Hepatocyte (in vitro differentiated cells): Measurements from ENCODE around the gene TANC1. TPM values are rescaled to one million over a fixed set of nuclear protein-coding genes. Genes with fewer than 3 reads are reported as not detected.

Experiments
- DNase-seq: peaks from one replicate; pipeline ENCODE4 v3.0.0-alpha.2; 2016; ENCODE audit warnings: low spot score
- H2AFZ ChIP-seq: fragments of 200-600 bp; sonication (generic); 2 replicates; pipeline ENCODE4 v1.6.0; 2016; ENCODE audit warnings: antibody characterized with exemption, mild to moderate bottlenecking
- H3K27ac ChIP-seq: fragments of 200-600 bp; sonication (generic); 2 replicates; pipeline ENCODE4 v1.5.1; 2016; ENCODE audit warnings: mild to moderate bottlenecking
- H3K27me3 ChIP-seq: fragments of 200-600 bp; sonication (generic); 2 replicates; pipeline ENCODE4 v1.6.1; 2016
- H3K36me3 ChIP-seq: fragments of 200-600 bp; sonication (generic); replicated peaks from 2 replicates; pipeline ENCODE4 v1.5.1; 2016; ENCODE audit warnings: low read depth; ENCODE audit not compliant: insufficient read depth
- H3K4me1 ChIP-seq: fragments of 200-600 bp; sonication (generic); 2 replicates; pipeline ENCODE4 v1.5.1; 2016; ENCODE audit warnings: mild to moderate bottlenecking, moderate library complexity; ENCODE audit not compliant: insufficient read depth
- H3K4me2 ChIP-seq: fragments of 200-600 bp; sonication (generic); 2 replicates; pipeline ENCODE4 v1.6.0; 2016
- H3K4me3 ChIP-seq: fragments of 200-600 bp; sonication (generic); 2 replicates; pipeline ENCODE4 v1.5.1; 2016; ENCODE audit warnings: mild to moderate bottlenecking
- H3K79me2 ChIP-seq: fragments of 200-600 bp; sonication (generic); 2 replicates; pipeline ENCODE4 v1.6.0; 2017; ENCODE audit warnings: mild to moderate bottlenecking
- H3K9me2 ChIP-seq: fragments of 200-600 bp; sonication (generic); replicated peaks from 2 replicates; pipeline ENCODE4 v1.6.0; 2017; ENCODE audit warnings: mild to moderate bottlenecking; ENCODE audit not compliant: insufficient read depth
- H3K9me3 ChIP-seq: fragments of 200-600 bp; sonication (generic); 2 replicates; pipeline ENCODE4 v1.5.1; 2016; ENCODE audit warnings: low read depth, mild to moderate bottlenecking
- H4K20me1 ChIP-seq: fragments of 200-600 bp; sonication (generic); 2 replicates; pipeline ENCODE4 v1.6.0; 2016; ENCODE audit warnings: mild to moderate bottlenecking; ENCODE audit not compliant: insufficient read depth, poor library complexity, severe bottlenecking
- EZH2 ChIP-seq: fragments of 200-600 bp; sonication (generic); IDR thresholded peaks from 2 replicates; pipeline ENCODE4 v1.6.1; 2016; ENCODE audit warnings: antibody characterized with exemption, mild to moderate bottlenecking, borderline replicate concordance
- EZH2phosphoT487 ChIP-seq: fragments of 200-600 bp; sonication (generic); IDR thresholded peaks from one replicate; pipeline ENCODE4 v1.6.1; 2018; ENCODE audit warnings: antibody characterized with exemption, mild to moderate bottlenecking, low read depth, moderate library complexity; ENCODE audit not compliant: unreplicated experiment, severe bottlenecking
- WGBS: methylation state at CpG from one replicate; pipeline ENCODE4 v1.1.6; 2016; ENCODE audit warnings: low lambda C conversion rate; ENCODE audit errors: missing lambda C conversion rate; 5-methylcytosine and 5-hydroxymethylcytosine counted together
- polyA plus RNA-seq: library from polyadenylated mRNA; unstranded; fragments of >200 nt; fragmentation: Nextera tagmentation; extraction: Ambion mirVana; gene quantifications from 2 replicates; pipeline ENCODE4 v1.2.1, GENCODE V29; 2016
- total RNA-seq: library from RNA; depleted of rRNA; stranded (reverse); fragments of >200 nt; gene quantifications from 2 replicates; pipeline ENCODE4 v1.2.3, GENCODE V29; 2014
- TF ChIP-seq, protein P1 (sequence below): fragments of 200-600 bp; sonication (generic); IDR thresholded peaks from 2 replicates; pipeline ENCODE4 v1.5.1; 2016; ENCODE audit warnings: antibody characterized with exemption, mild to moderate bottlenecking; ENCODE audit not compliant: poor library complexity

TANC1 gene
- total and polyA plus RNA-seq, 2 experiments from 2014 or later, result 8.3 to 18.5 TPM

DNA sequence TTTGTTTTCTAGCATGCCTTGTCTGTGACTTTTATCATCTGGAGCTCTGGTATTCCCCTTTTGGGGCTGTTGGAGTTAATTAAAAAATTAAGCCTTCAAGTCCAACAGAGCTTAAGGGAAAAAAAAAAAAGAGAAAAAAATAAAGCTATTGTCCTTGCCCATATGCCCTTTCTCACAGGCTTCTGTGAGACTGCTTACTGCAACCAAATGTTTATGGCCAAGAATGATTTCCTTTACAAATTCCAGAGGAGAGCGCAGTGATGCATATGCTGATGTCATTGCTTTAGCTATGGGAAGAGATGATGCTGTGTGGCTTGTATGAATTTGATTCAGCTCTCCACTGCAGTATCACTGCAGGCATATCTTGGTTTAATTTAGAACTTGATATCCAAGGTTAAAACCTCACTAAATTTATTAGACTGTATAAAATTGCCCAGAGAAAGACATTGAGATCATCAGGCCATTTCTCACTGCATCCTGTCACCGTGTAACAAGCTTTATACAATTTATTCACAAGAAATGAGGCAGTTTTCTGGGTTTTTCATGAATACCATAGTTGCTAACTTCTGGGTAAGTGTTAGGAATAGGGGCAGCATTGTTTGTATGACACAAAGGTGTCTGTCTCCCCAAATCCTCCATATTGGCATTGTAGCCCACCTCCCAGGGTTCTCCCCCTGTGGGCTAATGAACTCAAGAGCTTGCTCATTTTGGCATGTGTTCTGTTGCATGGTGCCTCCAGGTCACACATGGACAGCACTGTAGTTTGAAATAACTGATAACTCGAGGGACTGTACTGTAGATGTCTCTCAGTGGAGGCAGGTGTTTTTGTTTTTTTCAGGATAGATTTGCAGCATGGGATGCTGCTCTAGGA, 85.0 kb downstream of the TANC1 start:
- Histone ChIP-seq H3K36me3 (no peaks in the 10 kb centered on the region), H2AFZ (no peak overlapping the region), H3K27ac (no peak overlapping the region), H3K27me3 (no peaks in the 10 kb centered on the region), H3K9me3 (no peaks in the 10 kb centered on the region), H3K4me2 (no peak overlapping the region), H3K4me1 (peaks cover 15% of the 10 kb centered on the region), H3K79me2 (peaks cover 75% of the 10 kb centered on the region), H3K4me3 (no peak overlapping the region), H3K9me2 (no peaks in the 10 kb centered on the region), H4K20me1 (peaks cover 5% of the 10 kb centered on the region)
- no peak for DNase-seq
- WGBS, result 89% methylated on average over 3 of the region's 3 CpGs
- TF ChIP-seq EZH2phosphoT487 (no peak), EZH2 (no peak)
- TF ChIP-seq, protein P1, sequence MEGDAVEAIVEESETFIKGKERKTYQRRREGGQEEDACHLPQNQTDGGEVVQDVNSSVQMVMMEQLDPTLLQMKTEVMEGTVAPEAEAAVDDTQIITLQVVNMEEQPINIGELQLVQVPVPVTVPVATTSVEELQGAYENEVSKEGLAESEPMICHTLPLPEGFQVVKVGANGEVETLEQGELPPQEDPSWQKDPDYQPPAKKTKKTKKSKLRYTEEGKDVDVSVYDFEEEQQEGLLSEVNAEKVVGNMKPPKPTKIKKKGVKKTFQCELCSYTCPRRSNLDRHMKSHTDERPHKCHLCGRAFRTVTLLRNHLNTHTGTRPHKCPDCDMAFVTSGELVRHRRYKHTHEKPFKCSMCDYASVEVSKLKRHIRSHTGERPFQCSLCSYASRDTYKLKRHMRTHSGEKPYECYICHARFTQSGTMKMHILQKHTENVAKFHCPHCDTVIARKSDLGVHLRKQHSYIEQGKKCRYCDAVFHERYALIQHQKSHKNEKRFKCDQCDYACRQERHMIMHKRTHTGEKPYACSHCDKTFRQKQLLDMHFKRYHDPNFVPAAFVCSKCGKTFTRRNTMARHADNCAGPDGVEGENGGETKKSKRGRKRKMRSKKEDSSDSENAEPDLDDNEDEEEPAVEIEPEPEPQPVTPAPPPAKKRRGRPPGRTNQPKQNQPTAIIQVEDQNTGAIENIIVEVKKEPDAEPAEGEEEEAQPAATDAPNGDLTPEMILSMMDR, result no peak

GRCh38 chr2:159054032-159054334, 85.5 kb downstream of the TANC1 start:
- Histone ChIP-seq H3K27me3 (no peaks in the 10 kb centered on the region), H3K79me2 (peaks cover 78% of the 10 kb centered on the region), H3K36me3 (no peaks in the 10 kb centered on the region), H3K9me3 (no peaks in the 10 kb centered on the region), H2AFZ (no peak overlapping the region), H3K4me1 (peaks cover 15% of the 10 kb centered on the region), H3K27ac (no peak overlapping the region), H3K4me3 (no peak overlapping the region), H4K20me1 (peaks cover 5% of the 10 kb centered on the region), H3K9me2 (no peaks in the 10 kb centered on the region), H3K4me2 (no peak overlapping the region)
- 68% methylated on average over 3 of the region's 3 CpGs for WGBS
- no peak for DNase-seq
- TF ChIP-seq, protein P1, result no peak
- TF ChIP-seq EZH2 (no peak), EZH2phosphoT487 (no peak)

DNA sequence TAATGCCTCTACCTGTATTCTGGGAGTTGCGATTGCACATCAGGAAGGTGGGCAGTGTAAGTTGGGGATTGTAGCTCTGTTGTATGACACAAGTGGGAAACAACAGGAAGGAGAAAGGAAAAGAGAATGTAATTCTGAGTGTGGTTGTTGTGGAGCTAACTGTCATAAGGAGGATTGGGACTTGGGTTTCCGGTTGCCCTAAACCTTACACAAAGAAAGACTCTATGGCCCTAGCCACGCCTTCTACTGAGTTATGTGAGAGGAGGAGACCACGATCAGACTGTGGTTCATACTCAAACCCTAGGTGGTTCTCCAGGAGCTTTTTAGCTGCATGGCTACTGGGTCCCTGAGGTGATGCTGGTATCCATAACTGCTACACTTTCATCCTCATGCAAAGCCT, 86.5 kb downstream of the TANC1 start:
- no peak overlapping the region for H2AFZ ChIP-seq
- DNase-seq, result no peak
- WGBS, result 90% methylated on average over 4 of the region's 4 CpGs
- H3K27ac ChIP-seq, result no peak overlapping the region
- no peak overlapping the region for H3K4me3 ChIP-seq
- H3K9me2 ChIP-seq, result no peaks in the 10 kb centered on the region
- TF ChIP-seq, protein P1, result no peak
- TF ChIP-seq EZH2 (no peak), EZH2phosphoT487 (no peak)
- peaks cover 5% of the 10 kb centered on the region for H4K20me1 ChIP-seq
- H3K27me3 ChIP-seq, result no peaks in the 10 kb centered on the region
- no peaks in the 10 kb centered on the region for H3K36me3 ChIP-seq
- H3K4me2 ChIP-seq, result no peak overlapping the region
- peaks cover 15% of the 10 kb centered on the region for H3K4me1 ChIP-seq
- H3K79me2 ChIP-seq, result peaks cover 73% of the 10 kb centered on the region
- no peaks in the 10 kb centered on the region for H3K9me3 ChIP-seq

- Histone ChIP-seq H3K9me3 (no peaks in the 10 kb centered on the region), H3K4me3 (no peak overlapping the region), H3K27ac (no peak overlapping the region), H2AFZ (no peak overlapping the region), H3K9me2 (no peaks in the 10 kb centered on the region), H3K79me2 (peaks cover 64% of the 10 kb centered on the region), H3K4me1 (peaks cover 25% of the 10 kb centered on the region), H4K20me1 (no peaks in the 10 kb centered on the region), H3K27me3 (no peaks in the 10 kb centered on the region), H3K4me2 (no peak overlapping the region), H3K36me3 (no peaks in the 10 kb centered on the region)
- 46% methylated on average over 3 of the region's 3 CpGs for WGBS
- TF ChIP-seq EZH2 (no peak), EZH2phosphoT487 (no peak)
- TF ChIP-seq, protein P1, result no peak
- no peak for DNase-seq
Observed at GRCh38 chr2:159060518-159060917, 92.1 kb downstream of the TANC1 start.
